Measurements from ENCODE around the gene ERVH48-1. TPM values are rescaled to one million over a fixed set of nuclear protein-coding genes. Genes with fewer than 3 reads are reported as not detected.

Gene ERVH48-1
- total RNA-seq, 2 donors from 2014 or later, result not detected

Small RNA genes within 50 kb of the gene (microRNA-seq; reads per million reads assigned to microRNA genes)
- gene MIR5692B, result 0 reads per million in 2 donors

Other genes with a start within 250 kb of the ERVH48-1 start
- 1 to 10 TPM; 6.5 to 9.9 TPM for gene WDR4, start 46.1 kb downstream of the ERVH48-1 start, total RNA-seq
- gene NDUFV3, start 32.3 kb downstream of the ERVH48-1 start, total RNA-seq, result 10 to 100 TPM; 46.4 to 49.7 TPM
- 1 to 10 TPM; 7.4 to 8.9 TPM for gene PKNOX1, start 48.9 kb upstream of the ERVH48-1 start, total RNA-seq
- 10 to 100 TPM in 1 of 2 donors, 1 to 10 TPM in 1; 5.8 to 12.8 TPM for gene CBS, start 150.2 kb upstream of the ERVH48-1 start, total RNA-seq
- gene U2AF1, start 181.9 kb upstream of the ERVH48-1 start, total RNA-seq, result 1 to 10 TPM; 8.5 to 8.6 TPM
- gene CRYAA, start 243.4 kb upstream of the ERVH48-1 start, total RNA-seq, result not detected